ENCODE results near the gene APRT.

DNA sequence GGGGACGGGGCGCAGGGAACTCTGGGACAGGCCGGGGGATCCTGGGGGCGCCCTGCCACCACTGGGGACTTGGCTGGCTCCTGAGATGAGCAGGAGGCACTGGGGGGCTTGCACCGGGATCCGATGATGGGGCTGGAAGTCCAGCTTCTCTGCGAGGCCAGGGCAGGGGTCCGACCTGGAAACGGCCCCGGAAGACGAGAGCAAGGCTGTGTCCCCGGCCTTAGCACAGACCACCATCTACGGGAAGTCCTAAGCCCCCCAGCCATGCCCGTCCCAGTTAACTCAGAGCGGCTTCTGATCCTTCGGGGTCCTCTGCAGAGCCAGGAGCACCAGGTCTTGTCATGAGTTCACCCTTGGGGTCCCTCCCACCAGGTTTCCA lies 7.6 kb downstream of the APRT start:
- no peak for TF ChIP-seq TAF1 (IDR thresholded peaks at IDR 0.05; ENCODE audit: low read depth, low read length)
- TF ChIP-seq, protein P1, sequence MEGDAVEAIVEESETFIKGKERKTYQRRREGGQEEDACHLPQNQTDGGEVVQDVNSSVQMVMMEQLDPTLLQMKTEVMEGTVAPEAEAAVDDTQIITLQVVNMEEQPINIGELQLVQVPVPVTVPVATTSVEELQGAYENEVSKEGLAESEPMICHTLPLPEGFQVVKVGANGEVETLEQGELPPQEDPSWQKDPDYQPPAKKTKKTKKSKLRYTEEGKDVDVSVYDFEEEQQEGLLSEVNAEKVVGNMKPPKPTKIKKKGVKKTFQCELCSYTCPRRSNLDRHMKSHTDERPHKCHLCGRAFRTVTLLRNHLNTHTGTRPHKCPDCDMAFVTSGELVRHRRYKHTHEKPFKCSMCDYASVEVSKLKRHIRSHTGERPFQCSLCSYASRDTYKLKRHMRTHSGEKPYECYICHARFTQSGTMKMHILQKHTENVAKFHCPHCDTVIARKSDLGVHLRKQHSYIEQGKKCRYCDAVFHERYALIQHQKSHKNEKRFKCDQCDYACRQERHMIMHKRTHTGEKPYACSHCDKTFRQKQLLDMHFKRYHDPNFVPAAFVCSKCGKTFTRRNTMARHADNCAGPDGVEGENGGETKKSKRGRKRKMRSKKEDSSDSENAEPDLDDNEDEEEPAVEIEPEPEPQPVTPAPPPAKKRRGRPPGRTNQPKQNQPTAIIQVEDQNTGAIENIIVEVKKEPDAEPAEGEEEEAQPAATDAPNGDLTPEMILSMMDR (IDR thresholded peaks at IDR 0.05; ENCODE audit: control extremely low read depth in 1 of 3, insufficient read depth in 1 of 3, low read depth in 1 of 3, low read length in 3 of 3) = no peak

Data from H1 (cell line).